HEK293 (cell line): ENCODE measurements around the gene CASD1.
A peak's percentile ranks its signal among the peaks of the same experiment; 100 is the strongest.

Source experiments
- CTCF ChIA-PET: fragments of 350-600 bp; formaldehyde crosslinking; extraction: SDS; loops from one replicate; lab custom pipeline; 2021; ENCODE audit warnings: antibody characterized with exemption; lab: Yijun Ruan, JAX
- POLR2A ChIA-PET: fragments of 300-600 bp; formaldehyde crosslinking; extraction: SDS; loops from one replicate; lab custom pipeline; 2020; ENCODE audit warnings: antibody characterized with exemption, inconsistent platforms; lab: Yijun Ruan, JAX
- H3K27ac ChIP-seq: fragments of 200-500 bp; sonication (Bioruptor generic); 2 replicates; pipeline ENCODE4 v1.5.1; 2014; ENCODE audit warnings: low read depth, low read length, control low read depth, inconsistent platforms; ENCODE audit errors: extremely low read depth
- H3K36me3 ChIP-seq, 2 experiments: fragments of 200-500 bp in 1 of 2; sonication (Bioruptor generic) in 1 of 2; 1 replicate in 1 of 2; 2 replicates in 1 of 2; pipeline ENCODE4 v1.5.1; 2014 to 2017; ENCODE audit warnings: inconsistent platforms in 2 of 2, low read length in 2 of 2; ENCODE audit not compliant: control insufficient read depth in 2 of 2, insufficient read depth in 1 of 2
- H3K4me1 ChIP-seq: fragments of 200-500 bp; sonication (Bioruptor generic); 2 replicates; pipeline ENCODE4 v1.5.1; 2014; ENCODE audit warnings: mild to moderate bottlenecking, low read length, inconsistent platforms; ENCODE audit not compliant: control insufficient read depth, insufficient read depth
- H3K4me3 ChIP-seq: 2 replicates; pipeline ENCODE4 v1.5.1; 2011; ENCODE audit warnings: low read depth, mild to moderate bottlenecking, control low read depth, low read length, moderate library complexity
- H3K9me3 ChIP-seq: fragments of 200-500 bp; sonication (Bioruptor generic); 2 replicates; pipeline ENCODE4 v1.5.1; 2014; ENCODE audit warnings: low read depth, low read length, inconsistent platforms; ENCODE audit not compliant: control insufficient read depth, insufficient read depth
- EGR2 ChIP-seq: fragments of 450-650 bp; formaldehyde crosslinking; IDR thresholded peaks from 2 replicates; pipeline ENCODE4 v1.5.1; 2016; ENCODE audit warnings: low read depth, missing biosample characterization, missing genetic modification characterization
- GLI2 ChIP-seq: fragments of 450-650 bp; formaldehyde crosslinking; IDR thresholded peaks from 2 replicates; pipeline ENCODE4; 2017; ENCODE audit warnings: missing biosample characterization, missing genetic modification characterization, low read depth, borderline replicate concordance
- IKZF3 ChIP-seq: fragments of 450-650 bp; IDR thresholded peaks from 2 replicates; pipeline ENCODE4 v1.5.0; 2018; ENCODE audit warnings: missing biosample characterization, mild to moderate bottlenecking, missing genetic modification characterization, moderate library complexity
- KLF7 ChIP-seq: fragments of 450-650 bp; formaldehyde crosslinking; IDR thresholded peaks from 2 replicates; pipeline ENCODE4 v1.5.1; 2016; ENCODE audit warnings: missing biosample characterization, missing genetic modification characterization, borderline replicate concordance
- PRDM10 ChIP-seq: fragments of 450-650 bp; formaldehyde crosslinking; IDR thresholded peaks from 2 replicates; pipeline ENCODE4 v1.5.1; 2016; ENCODE audit warnings: missing biosample characterization, missing genetic modification characterization
- PRDM4 ChIP-seq: fragments of 450-650 bp; formaldehyde crosslinking; IDR thresholded peaks from 2 replicates; pipeline ENCODE4 v1.5.1; 2017; ENCODE audit warnings: missing biosample characterization, missing genetic modification characterization
- SP2 ChIP-seq: fragments of 450-650 bp; formaldehyde crosslinking; IDR thresholded peaks from 2 replicates; pipeline ENCODE4 v1.5.1; 2016; ENCODE audit warnings: missing biosample characterization, missing genetic modification characterization
- ZBTB11 ChIP-seq: fragments of 450-650 bp; formaldehyde crosslinking; conservative IDR thresholded peaks from 2 replicates; pipeline ENCODE4 v1.5.1; 2016; ENCODE audit warnings: low read depth, missing biosample characterization, missing genetic modification characterization
- ZBTB20 ChIP-seq: fragments of 450-650 bp; formaldehyde crosslinking; IDR thresholded peaks from 2 replicates; pipeline ENCODE4 v1.5.1; 2016; ENCODE audit warnings: missing biosample characterization, missing genetic modification characterization
- ZIC2 ChIP-seq: fragments of 450-650 bp; formaldehyde crosslinking; IDR thresholded peaks from 2 replicates; pipeline ENCODE4 v1.5.1; 2016; ENCODE audit warnings: missing biosample characterization, missing genetic modification characterization
- ZNF155 ChIP-seq: fragments of 450-650 bp; formaldehyde crosslinking; IDR thresholded peaks from 2 replicates; pipeline ENCODE4 v1.5.1; 2016; ENCODE audit warnings: missing biosample characterization, missing genetic modification characterization
- ZNF2 ChIP-seq: fragments of 450-650 bp; formaldehyde crosslinking; IDR thresholded peaks from 2 replicates; pipeline ENCODE4 v1.5.1; 2016; ENCODE audit warnings: missing biosample characterization, missing genetic modification characterization
- ZNF37A ChIP-seq: fragments of 450-650 bp; IDR thresholded peaks from 2 replicates; pipeline ENCODE4 v1.5.1; 2018; ENCODE audit warnings: missing biosample characterization, missing genetic modification characterization
- ZNF501 ChIP-seq: fragments of 450-650 bp; formaldehyde crosslinking; IDR thresholded peaks from 2 replicates; pipeline ENCODE4 v1.5.1; 2016; ENCODE audit warnings: missing biosample characterization, missing genetic modification characterization
- ZNF518A ChIP-seq: fragments of 450-650 bp; formaldehyde crosslinking; conservative IDR thresholded peaks from 2 replicates; pipeline ENCODE4 v1.5.1; 2016; ENCODE audit warnings: low read depth, missing biosample characterization, missing genetic modification characterization
- ZNF596 ChIP-seq: fragments of 450-650 bp; IDR thresholded peaks from 2 replicates; pipeline ENCODE4 v1.5.0; 2018; ENCODE audit warnings: missing biosample characterization, mild to moderate bottlenecking, missing genetic modification characterization, moderate library complexity
- ZNF658 ChIP-seq: fragments of 450-650 bp; formaldehyde crosslinking; IDR thresholded peaks from 2 replicates; pipeline ENCODE4; 2016; ENCODE audit warnings: missing biosample characterization, missing genetic modification characterization
- ZNF692 ChIP-seq: fragments of 450-650 bp; formaldehyde crosslinking; IDR thresholded peaks from 2 replicates; pipeline ENCODE4 v1.5.1; 2016; ENCODE audit warnings: missing biosample characterization, missing genetic modification characterization
- ZNF747 ChIP-seq: fragments of 450-650 bp; formaldehyde crosslinking; IDR thresholded peaks from 2 replicates; pipeline ENCODE4 v1.5.1; 2016; ENCODE audit warnings: missing biosample characterization, missing genetic modification characterization
- ZNF791 ChIP-seq: fragments of 450-650 bp; formaldehyde crosslinking; IDR thresholded peaks from 2 replicates; pipeline ENCODE4 v1.5.1; 2016; ENCODE audit warnings: missing biosample characterization, missing genetic modification characterization

Gene CASD1

GRCh38 chr7:94509887-94510581, 425 bp downstream of the CASD1 start:
- Histone ChIP-seq H3K4me3 (peak overlapping the region; percentile 81), H3K4me1 (peaks cover 20% of the 10 kb centered on the region), H3K36me3 (no peaks in the 10 kb centered on the region), H3K9me3 (no peaks in the 10 kb centered on the region), H3K27ac (peak overlapping the region; percentile 97)
- ChIA-PET CTCF (no interaction called here), POLR2A (no interaction called here)
- no peak for TF ChIP-seq ZNF155 (tag by site-specific recombination)
- 0 out of 2 replicates have a peak, but pooled peaks have one; percentile 23 for TF ChIP-seq PRDM10
- TF ChIP-seq ZBTB20, result peak; percentile 65; the same call in 1 of the 2 replicates
- no peak for TF ChIP-seq GLI2
- peak; percentile 34 for TF ChIP-seq EGR2
- TF ChIP-seq ZNF518A (tag by site-specific recombination), result no peak
- TF ChIP-seq ZNF2, result no peak
- no peak for TF ChIP-seq ZNF658
- no peak for TF ChIP-seq ZNF791 (tag by site-specific recombination)
- no peak for TF ChIP-seq ZNF747 (tag by site-specific recombination)
- TF ChIP-seq SP2 (tag by site-specific recombination), result peak; percentile 40
- TF ChIP-seq PRDM4 (tag by site-specific recombination), result no peak
- TF ChIP-seq ZBTB11, result no peak
- peak; percentile 33; the same call in 1 of the 2 replicates for TF ChIP-seq ZNF596 (tag by site-specific recombination)
- TF ChIP-seq ZNF37A (tag by site-specific recombination), result no peak
- no peak for TF ChIP-seq IKZF3
- peak; percentile 93 for TF ChIP-seq ZNF692 (tag by site-specific recombination)
- no peak for TF ChIP-seq KLF7 (tag by site-specific recombination)
- peak; percentile 72 for TF ChIP-seq ZIC2
- TF ChIP-seq ZNF501, result no peak; the same call in 1 of the 2 replicates
